K562 (cell line): Measurements from ENCODE around the gene RAMAC. TPM values are rescaled to one million over a fixed set of nuclear protein-coding genes. Genes with fewer than 3 reads are reported as not detected.

ENCODE experiments used
- ATAC-seq: fragments of 200-7000 bp; cut with Tn5 transposase; 3 replicates; pipeline ENCODE4 v1.9.1; 2020; ENCODE audit warnings: moderate library complexity
- BruUV-seq: library from RNA; stranded (reverse); fragments of 400-500 nt; replicated peaks from 2 replicates; lab custom pipeline; 2021; lab: Mats Ljungman, UMichigan
- CTCF ChIA-PET: fragments of 300-600 bp; formaldehyde crosslinking; extraction: SDS; loops from one replicate; lab custom pipeline; 2021; ENCODE audit warnings: low intra/inter-chr PET ratio; lab: Yijun Ruan, JAX
- POLR2A ChIA-PET: fragments of 300-600, 350-650 bp; sonication (Branson Sonifier 250); formaldehyde crosslinking; extraction: SDS; loops from one replicate; lab custom pipeline; 2021; ENCODE audit warnings: antibody characterized with exemption, inconsistent platforms; lab: Yijun Ruan, JAX
- DNase-seq, 4 experiments: peaks; one replicate each; pipeline versions ENCODE4 v3.0.0 to v3.0.0-alpha.2; 2011 to 2018; ENCODE audit warnings: low spot score in 3 of 4, mixed read lengths in 3 of 4; ENCODE audit errors: extremely low read depth in 1 of 4
- FAIRE-seq: peaks from 2 replicates; lab custom pipeline; 2011; peaks lifted over from hg19 to GRCh38; lab: Jason Lieb, UNC
- H2AFZ ChIP-seq: 2 replicates; pipeline ENCODE4 v1.6.0; 2011; ENCODE audit warnings: low read depth, low read length, control low read depth, inconsistent platforms
- H3K27ac ChIP-seq: fragments of 200-600 bp; 3 replicates; pipeline ENCODE4 v1.8.0; 2011; ENCODE audit warnings: low read depth, mild to moderate bottlenecking, control low read depth, inconsistent platforms, low read length, moderate library complexity, mixed read lengths; ENCODE audit errors: extremely low read depth
- H3K27me3 ChIP-seq, 2 experiments: fragments of 300-600 bp in 1 of 2; 2 replicates in 1 of 2; 3 replicates in 1 of 2; pipeline versions ENCODE4 v1.6.0 to v1.8.0; 2011; ENCODE audit warnings: inconsistent platforms in 2 of 2, low read length in 2 of 2, mild to moderate bottlenecking in 1 of 2, mixed read lengths in 1 of 2, moderate library complexity in 1 of 2; ENCODE audit not compliant: control insufficient read depth in 2 of 2, insufficient read depth in 2 of 2
- H3K36me3 ChIP-seq: fragments of 300-600 bp; 3 replicates; pipeline ENCODE4 v1.8.0; 2011; ENCODE audit warnings: mild to moderate bottlenecking, low read length, inconsistent platforms; ENCODE audit not compliant: control insufficient read depth, insufficient read depth
- H3K4me1 ChIP-seq, 2 experiments: fragments of 200-600 bp in 1 of 2; replicated peaks in 1 of 2; 2 replicates in 1 of 2; 3 replicates in 1 of 2; pipeline versions ENCODE4 v1.5.1 to v1.8.0; 2011; ENCODE audit warnings: inconsistent platforms in 2 of 2, low read length in 2 of 2, mild to moderate bottlenecking in 1 of 2, mixed read lengths in 1 of 2, moderate library complexity in 1 of 2; ENCODE audit not compliant: control insufficient read depth in 2 of 2, insufficient read depth in 2 of 2
- H3K4me2 ChIP-seq: 2 replicates; pipeline ENCODE4 v1.6.1; 2011; ENCODE audit warnings: low read length, control low read depth, inconsistent platforms, mixed read lengths; ENCODE audit not compliant: insufficient read depth
- H3K4me3 ChIP-seq: fragments of 200-600 bp; sonication (generic), shearing (Covaris generic); 2 replicates; pipeline ENCODE4 v1.5.1; 2016; ENCODE audit warnings: control low read depth, inconsistent platforms
- H3K79me2 ChIP-seq: fragments of 200-600 bp; 3 replicates; pipeline ENCODE4 v1.8.0; 2011; ENCODE audit warnings: low read length, inconsistent platforms; ENCODE audit not compliant: control insufficient read depth, insufficient read depth
- H3K9ac ChIP-seq, 2 experiments: 2 replicates each; pipeline versions ENCODE4 v1.6.0 to v1.6.1; 2011; ENCODE audit warnings: low read depth in 2 of 2, low read length in 2 of 2, control low read depth in 1 of 2, inconsistent platforms in 1 of 2, mild to moderate bottlenecking in 1 of 2, mixed read lengths in 1 of 2; ENCODE audit not compliant: insufficient read depth in 1 of 2
- H3K9me1 ChIP-seq: one replicate; pipeline ENCODE4 v1.6.0; 2011; ENCODE audit warnings: inconsistent platforms, mild to moderate bottlenecking, low read length, moderate library complexity; ENCODE audit not compliant: control insufficient read depth, insufficient read depth
- H3K9me3 ChIP-seq: replicated peaks from 2 replicates; pipeline ENCODE4 v1.5.1; 2011; ENCODE audit warnings: low read depth, low read length, inconsistent platforms; ENCODE audit not compliant: control insufficient read depth, insufficient read depth
- H4K20me1 ChIP-seq: replicated peaks from 2 replicates; pipeline ENCODE4 v1.6.1; 2011; ENCODE audit warnings: low read length, inconsistent platforms, mixed read lengths; ENCODE audit not compliant: control insufficient read depth, insufficient read depth
- MEIS2 ChIP-seq: fragments of 450-650 bp; IDR thresholded peaks from 2 replicates; pipeline ENCODE4 v1.6.1; 2014; ENCODE audit warnings: mild to moderate bottlenecking; ENCODE audit not compliant: partially characterized antibody
- PBX2 ChIP-seq, 2 experiments: IDR thresholded peaks in 1 of 2; conservative IDR thresholded peaks in 1 of 2; 2 replicates each; pipeline ENCODE4 v1.6.1; 2016; ENCODE audit warnings: low read depth in 2 of 2, mild to moderate bottlenecking in 1 of 2, missing compliant biosample characterization in 1 of 2, missing genetic modification characterization in 1 of 2, moderate library complexity in 1 of 2
- POU5F1 ChIP-seq: fragments of 150-350 bp; IDR thresholded peaks from 2 replicates; pipeline ENCODE4 v1.6.1; 2014; ENCODE audit warnings: borderline replicate concordance, low read length, low read depth, mild to moderate bottlenecking; ENCODE audit not compliant: partially characterized antibody
- WGBS: fragments of 100-300 bp; shearing (Covaris generic); methylation state at CpG from one replicate; pipeline ENCODE4 v1.1.6; 2016; ENCODE audit warnings: low coverage, mixed read lengths; ENCODE audit not compliant: insufficient coverage; ENCODE audit errors: missing lambda C conversion rate; 5-methylcytosine and 5-hydroxymethylcytosine counted together
- in situ Hi-C: fragments of 300-500 bp; cut with MboI; formaldehyde crosslinking; loops from 4 replicates; pipeline ENCODE4 v1.15.0; 2018; ENCODE audit warnings: inconsistent platforms, mixed read lengths
- intact Hi-C: fragments of 100-400 bp; cut with micrococcal nuclease; formaldehyde crosslinking; loops from 2 replicates; pipeline ENCODE4 v1.14.2; 2022
- polyA plus RNA-seq, 8 experiments: library from polyadenylated mRNA; depleted of rRNA in 4 of 8; stranded (reverse) in 5 of 8; unstranded in 3 of 8; fragments of >200 nt; fragmentation: Nextera tagmentation in 2 of 8; fragmentation: Illumina TruSeq in 1 of 8; extraction: Ambion mirVana in 2 of 8; extraction: Trizol in 1 of 8; gene quantifications; 2 replicates each; pipeline versions ENCODE4 v1.2.1 to v1.2.3, GENCODE V29; 2011 to 2014; ENCODE audit warnings: inconsistent platforms in 1 of 8, missing spikeins in 1 of 8
- total RNA-seq, 7 experiments: library from RNA; depleted of rRNA in 6 of 7; stranded (reverse); fragments of >200 nt in 6 of 7; fragmentation: Illumina TruSeq in 2 of 7; extraction: Trizol in 2 of 7; gene quantifications; 2 replicates each; pipeline versions ENCODE4 v1.2.1 to v1.2.3, GENCODE V29; 2011 to 2021; ENCODE audit warnings: low replicate concordance in 1 of 7

RAMAC gene
- total and polyA plus RNA-seq, 9 of the 15 experiments (the other 6 are each of a cell fraction or from before 2014, with no cell fraction given): 26.9 to 108 (median 38.4) TPM

GRCh38 chr15:82980981-82981380 lies 5.0 kb upstream of the RAMAC start:
- POLR2A ChIA-PET: no interaction called here
- Histone ChIP-seq H2AFZ (no peak overlapping the region), H3K4me2 (no peak overlapping the region), H3K9me3 (peaks cover 5% of the 10 kb centered on the region; the same call in 1 of the 2 replicates), H3K4me3 (no peak overlapping the region), H4K20me1 (no peaks in the 10 kb centered on the region), H3K9me1 (no peaks in the 10 kb centered on the region), H3K27me3 (no peaks in the 10 kb centered on the region), H3K4me1 (peaks cover 0 to 5% of the 10 kb centered on the region in 2 experiments; a peak in 3 of 5 replicates), H3K79me2 (no peaks in the 10 kb centered on the region), H3K27ac (no peak overlapping the region), H3K36me3 (no peaks in the 10 kb centered on the region; the same call in 2 of the 3 replicates)
- no peak for ATAC-seq
- no peak for DNase-seq
- in situ Hi-C loops: loop anchor here (10.0 kb wide), 1 partner anchor 126 kb away; no protein-coding TSS in a partner anchor
- WGBS: 0% methylated on average over 2 of the region's 2 CpGs
- no TSS peak for BruUV-seq
- CTCF ChIA-PET: no interaction called here
- no peak for TF ChIP-seq POU5F1
- no peak for TF ChIP-seq PBX2 (CRISPR knock-in tag; IDR thresholded peaks at IDR 0.05; ENCODE audit: low read depth)
- TF ChIP-seq PBX2 (tag; conservative IDR thresholded peaks at IDR 0.05; ENCODE audit: low read depth): peak; percentile 77
- TF ChIP-seq MEIS2: peak; percentile 72
- TF ChIP-seq, all 486 proteins: peak for 2
- no peak overlapping the region for H3K9ac ChIP-seq
- no peak for FAIRE-seq
- intact Hi-C loops: no loop called here
